COLO668 (cell line): ENCODE data around the gene CERS5.

Experiments
- DNase-seq: peaks from one replicate; lab custom pipeline; 2025; ENCODE audit not compliant: unreplicated experiment; lab: John Stamatoyannopoulos, UW

Gene CERS5

GRCh38 chr12:50082644-50083043 is 84.5 kb downstream of the CERS5 start:
- no peak for DNase-seq

GRCh38 chr12:50081096-50081808 is 85.9 kb downstream of the CERS5 start:
- no peak for DNase-seq

GRCh38 chr12:50079771-50080170 is 87.4 kb downstream of the CERS5 start:
- DNase-seq = no peak
